NCI-H2227 treated with DMSO at 0.1 percent for 48 hours (cell line): ENCODE measurements around the gene IQCC.

Experiments used
- DNase-seq: peaks from one replicate; lab custom pipeline; 2025; lab: John Stamatoyannopoulos, UW

The IQCC gene

GRCh38 chr1:32195972-32196823 lies 9.3 kb upstream of the IQCC start:
- no peak for DNase-seq

GRCh38 chr1:32197074-32197473 lies 8.4 kb upstream of the IQCC start:
- DNase-seq: no peak

GRCh38 chr1:32197837-32198236 lies 7.6 kb upstream of the IQCC start:
- DNase-seq: no peak

DNA sequence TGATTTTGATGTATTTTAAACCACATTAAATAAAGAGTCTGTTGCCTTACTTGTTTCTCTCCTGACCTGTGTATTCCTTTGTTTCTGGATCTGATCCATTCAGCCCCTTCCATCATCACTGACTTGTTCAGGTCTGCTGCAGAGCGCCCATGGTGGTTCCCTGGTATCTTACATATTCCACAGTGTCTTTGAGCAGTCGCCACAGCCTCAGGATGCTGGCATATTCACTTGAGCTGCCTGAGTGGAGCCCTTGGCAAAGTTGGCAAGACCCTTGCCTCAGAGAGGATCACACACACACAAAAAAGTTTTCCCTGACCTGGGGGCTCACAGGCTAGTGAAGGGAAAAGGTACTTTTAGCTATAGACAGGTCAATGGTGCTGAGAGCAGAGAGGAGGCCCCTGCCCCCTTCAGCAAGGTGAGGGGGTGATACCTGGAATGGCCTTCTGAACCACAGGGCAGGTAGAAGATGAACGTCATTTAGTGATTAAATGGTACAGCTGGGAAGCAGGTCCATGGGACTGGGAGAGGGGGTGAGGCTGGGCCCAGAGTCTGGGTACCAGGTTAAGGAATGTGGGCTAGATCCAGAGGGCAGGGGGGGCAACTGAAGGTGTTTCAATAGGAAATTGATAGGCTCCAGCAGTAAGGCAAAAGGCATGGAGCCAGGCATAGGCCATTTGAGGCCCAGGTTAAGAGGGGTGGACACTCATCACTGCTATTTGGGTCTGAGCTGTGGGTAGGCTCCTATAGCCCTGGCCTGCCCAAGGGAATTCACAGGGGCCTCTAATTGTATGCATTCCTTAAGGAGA lies 7.0 kb upstream of the IQCC start:
- no peak for DNase-seq

DNA sequence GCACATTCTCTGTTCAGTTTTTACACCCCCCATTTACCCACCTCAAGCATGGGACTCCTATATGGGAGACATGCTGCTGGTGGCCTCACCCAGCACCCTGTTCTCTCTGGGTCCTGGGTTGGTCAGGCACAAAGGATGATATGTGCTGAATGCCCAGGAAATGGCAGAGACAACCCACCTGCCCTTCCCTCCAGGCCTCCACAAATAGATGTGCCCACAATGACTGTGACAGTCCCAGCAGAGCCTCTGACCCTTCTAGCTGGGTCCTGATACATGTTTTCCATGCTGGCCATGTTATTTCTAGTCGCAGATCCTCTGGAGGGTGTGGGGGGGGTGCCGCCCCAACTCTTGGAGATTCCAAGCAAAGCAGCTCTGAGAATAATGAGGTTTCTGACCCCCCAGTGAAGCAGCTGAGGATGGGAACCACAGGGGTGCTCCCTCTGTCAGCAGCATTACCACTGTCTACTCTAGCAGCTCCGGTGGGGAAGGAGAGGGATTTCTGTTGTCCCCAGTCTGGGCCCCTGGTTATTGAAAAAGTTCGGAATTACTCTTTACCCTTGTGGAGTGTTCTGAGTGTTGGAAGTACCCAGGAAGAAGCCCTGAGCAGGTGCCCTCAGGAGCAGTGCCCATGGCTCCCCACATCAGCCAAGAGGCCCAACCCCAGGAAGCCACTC lies 6.3 kb upstream of the IQCC start:
- DNase-seq: no peak

DNA sequence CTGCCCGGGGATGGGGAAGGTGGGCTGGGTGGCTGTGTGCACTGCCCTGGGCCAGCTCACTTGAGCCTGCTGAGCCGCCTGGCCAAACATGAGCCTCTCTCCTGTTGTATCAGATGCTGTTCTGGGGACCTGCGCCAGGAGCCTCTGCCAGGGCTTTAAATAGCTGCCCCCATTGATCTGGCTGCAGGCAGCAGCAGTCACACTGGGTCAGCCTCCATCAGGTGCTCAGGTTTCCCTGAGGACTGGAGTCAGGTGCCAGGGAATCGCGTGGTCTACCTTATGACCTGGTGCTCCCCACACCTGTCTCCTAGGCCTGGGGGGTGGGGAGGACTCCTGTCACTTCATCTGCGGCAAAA lies 5.8 kb upstream of the IQCC start:
- no peak for DNase-seq

DNA sequence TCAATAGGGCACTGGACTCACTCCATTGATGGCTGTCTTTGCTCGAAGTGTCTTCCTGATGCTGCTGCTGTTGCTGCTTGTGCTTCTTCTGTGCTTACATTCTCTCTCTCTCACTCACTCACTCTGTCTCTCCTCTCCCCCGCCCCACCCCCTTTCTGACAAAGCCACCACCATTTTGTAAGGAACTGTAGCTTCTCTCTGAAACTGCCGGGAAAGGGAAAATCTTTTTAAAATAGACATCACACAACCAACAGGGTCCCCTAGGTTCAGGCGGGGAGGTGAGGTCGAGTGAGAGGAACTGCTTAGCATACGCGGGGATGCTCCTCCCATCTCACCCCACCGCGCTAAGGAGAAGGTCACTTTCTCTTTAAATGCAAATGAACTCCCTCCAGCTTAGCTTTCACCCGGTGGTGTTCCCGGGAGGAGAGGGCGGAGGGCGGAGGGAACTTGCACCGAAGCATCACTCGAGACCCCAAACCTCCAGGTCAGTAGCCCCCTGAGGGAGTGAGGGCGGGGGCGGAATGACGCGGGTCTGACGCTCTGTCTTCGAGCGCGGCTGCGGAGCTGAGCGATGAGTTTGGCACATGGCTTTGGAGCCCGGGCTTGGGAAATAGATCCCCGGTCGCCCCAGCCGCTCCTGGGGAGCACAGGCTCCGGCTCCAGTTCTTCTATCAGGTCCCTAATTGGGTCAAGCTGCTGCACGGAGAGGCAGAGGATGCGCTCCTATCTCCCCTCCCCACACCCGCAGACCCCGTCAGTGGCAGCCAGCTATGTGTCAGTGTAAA lies 5.1 kb upstream of the IQCC start, which contains the start of gene CCDC28B:
Gene CCDC28B, plus strand, starts transcription at position 370 of the 785 bp plus-strand sequence. CDS start 1,341 bp downstream, outside the sequence.
- DNase-seq: peak; percentile 91

DNA sequence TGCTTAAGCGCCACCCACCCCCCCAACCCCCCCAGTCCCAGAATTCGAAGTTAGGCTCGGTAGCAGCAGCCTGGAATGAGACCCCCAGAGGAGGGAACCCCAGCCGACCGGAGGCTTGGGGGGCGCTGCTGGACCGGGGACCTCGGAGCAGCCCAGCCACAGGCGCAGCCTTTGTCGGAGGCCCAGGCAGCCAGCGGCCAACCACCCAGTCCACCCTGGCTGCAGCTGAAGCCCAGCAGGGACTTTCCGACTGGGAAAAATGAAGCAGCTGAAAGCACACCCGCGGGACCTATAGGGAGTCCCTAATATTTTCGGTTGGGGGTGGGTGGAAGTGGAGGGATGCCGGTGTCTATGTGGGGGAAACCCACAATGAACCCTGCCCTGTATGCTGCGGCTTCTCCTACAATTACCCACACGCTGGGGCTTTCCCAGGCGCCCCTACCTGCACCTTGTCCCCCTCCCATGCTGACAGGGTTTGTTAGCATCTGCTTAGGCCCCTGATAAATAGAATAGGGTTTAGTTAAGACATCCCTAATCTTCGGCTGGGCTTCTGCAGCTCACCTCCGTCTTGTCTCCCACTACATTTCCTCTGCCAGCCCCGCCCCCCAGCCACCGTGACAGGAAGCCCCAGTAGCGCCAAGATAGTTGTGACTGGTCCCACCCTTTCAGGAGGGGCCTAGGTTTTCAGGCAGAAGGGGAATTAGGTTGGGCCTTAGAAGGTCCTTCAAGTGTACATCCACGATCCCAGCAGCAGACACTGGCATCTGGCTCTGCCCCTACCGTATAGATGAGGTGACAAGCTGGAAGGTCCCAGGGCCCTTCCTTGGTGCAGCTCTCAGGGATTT lies 4.2 kb upstream of the IQCC start:
- peak; percentile 62 for DNase-seq

DNA sequence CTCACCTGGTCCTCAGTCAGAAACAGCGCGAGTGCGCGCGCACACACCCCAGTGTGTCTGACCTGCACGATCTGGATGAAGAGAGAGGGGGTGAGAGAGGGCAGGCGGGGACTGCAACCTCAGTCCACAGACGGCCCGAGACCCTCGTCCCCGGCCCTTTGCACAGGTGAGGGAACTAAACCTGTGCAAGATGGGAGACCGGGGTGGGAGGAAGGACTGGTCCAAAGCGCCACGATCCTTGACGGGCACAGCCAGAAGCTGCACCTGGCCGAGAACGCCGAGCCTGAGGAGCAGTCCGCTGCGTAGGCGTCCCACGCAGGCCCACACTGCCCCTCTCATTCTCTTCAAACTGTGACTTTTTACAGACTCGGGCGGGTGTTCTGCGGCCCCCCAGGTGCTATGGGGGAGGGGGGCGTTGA lies 519 bp upstream of the IQCC start:
- DNase-seq: no peak

- no peak for DNase-seq
Measured at GRCh38 chr1:32208469-32208868, 3.0 kb downstream of the IQCC start.

DNA sequence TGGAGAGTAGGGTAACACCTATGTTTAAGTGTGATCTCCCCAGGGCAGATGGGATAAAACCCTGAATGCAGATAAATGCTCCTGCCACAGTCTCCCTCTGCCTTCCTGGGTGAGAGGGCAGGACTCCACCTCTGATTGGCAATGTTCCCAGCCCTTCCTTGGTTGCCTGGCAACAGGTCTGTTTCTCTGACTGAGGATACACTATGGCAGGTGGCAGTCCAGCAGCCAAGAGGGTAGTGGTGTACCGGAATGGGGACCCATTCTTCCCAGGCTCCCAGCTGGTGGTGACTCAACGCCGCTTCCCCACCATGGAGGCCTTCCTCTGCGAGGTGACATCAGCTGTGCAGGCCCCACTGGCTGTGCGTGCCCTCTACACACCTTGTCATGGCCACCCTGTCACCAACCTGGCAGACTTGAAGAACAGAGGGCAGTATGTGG lies 3.4 kb downstream of the IQCC start, which contains the start of gene DCDC2B:
Gene DCDC2B, plus strand, starts transcription at position 199 of the 438 bp plus-strand sequence. Its CDS starts 5 bp downstream, at position 204.
- peak; percentile 67 for DNase-seq

GRCh38 chr1:32215629-32216480 lies 10.4 kb downstream of the IQCC start:
- DNase-seq: peak; percentile 52

GRCh38 chr1:32216566-32216965 lies 11.1 kb downstream of the IQCC start:
- DNase-seq: no peak

DNA sequence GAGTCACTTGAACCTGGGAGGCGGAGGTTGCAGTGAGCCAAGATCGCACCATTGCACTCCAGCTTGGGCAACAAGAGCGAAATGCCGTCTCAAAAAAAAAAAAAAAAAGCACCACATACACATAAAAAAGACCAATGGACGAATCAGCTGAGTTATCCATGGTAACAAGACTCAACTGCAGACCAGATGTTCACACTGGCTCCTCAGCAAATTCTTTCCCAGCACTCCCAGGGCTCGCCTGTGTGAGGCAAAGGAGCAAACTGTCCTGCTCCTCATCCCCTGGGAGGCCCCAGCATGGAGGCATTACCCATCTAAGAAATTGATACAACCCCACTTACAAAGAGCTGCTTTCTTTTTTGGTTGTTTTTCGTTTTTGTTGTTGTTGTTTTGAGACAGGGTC lies 13.6 kb downstream of the IQCC start:
- no peak for DNase-seq

DNA sequence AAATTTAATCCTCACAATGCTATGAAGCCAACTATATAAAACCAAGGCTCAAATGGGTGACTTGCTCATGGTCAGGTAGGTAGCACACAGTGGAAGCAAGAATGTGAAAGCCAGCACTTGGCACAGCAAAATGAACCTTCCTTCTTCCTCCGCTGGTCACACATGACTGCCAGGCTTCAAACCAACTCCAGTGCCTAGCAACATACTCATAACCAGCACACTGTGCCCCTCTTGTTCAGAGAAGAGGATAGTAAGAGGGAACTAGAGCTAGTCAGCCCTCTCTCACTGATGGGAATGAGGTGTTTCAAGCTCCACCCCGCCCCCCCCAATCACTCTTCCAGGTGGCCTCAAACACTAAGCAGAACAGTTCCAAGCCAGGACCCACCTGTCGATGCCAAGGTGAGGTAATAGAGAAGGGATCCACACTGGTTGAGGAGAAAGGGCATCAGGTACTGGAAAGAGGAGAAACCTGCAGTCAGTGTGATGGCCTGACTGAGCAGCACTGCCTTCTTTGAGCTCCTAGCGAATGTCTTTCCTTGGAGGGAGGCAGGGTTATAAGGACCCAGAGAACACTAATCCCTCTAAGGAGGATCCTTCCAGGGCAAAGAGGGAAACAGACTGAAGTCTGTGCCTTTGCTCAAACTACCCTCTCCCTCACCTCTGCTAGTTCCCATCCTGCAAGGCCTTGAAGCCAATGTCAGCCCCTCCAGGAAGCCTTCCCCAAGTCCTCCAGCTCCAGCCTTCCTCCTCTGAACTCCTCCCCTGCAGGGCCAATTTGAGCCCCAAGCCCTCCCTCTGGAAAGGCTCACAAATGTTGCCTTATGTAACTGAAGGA lies 15.5 kb downstream of the IQCC start:
- DNase-seq: no peak

GRCh38 chr1:32221581-32221979 lies 16.1 kb downstream of the IQCC start:
- no peak for DNase-seq

- DNase-seq: peak; percentile 85
Measured at GRCh38 chr1:32221980-32222755, 16.7 kb downstream of the IQCC start, which contains the start of the genes EIF3I and TMEM234. EIF3I (plus strand) TSS chr1:32222407; CDS start chr1:32222442, 35 bp downstream. TMEM234 (minus strand) TSS chr1:32222353; CDS start chr1:32222322, 31 bp downstream.

DNA sequence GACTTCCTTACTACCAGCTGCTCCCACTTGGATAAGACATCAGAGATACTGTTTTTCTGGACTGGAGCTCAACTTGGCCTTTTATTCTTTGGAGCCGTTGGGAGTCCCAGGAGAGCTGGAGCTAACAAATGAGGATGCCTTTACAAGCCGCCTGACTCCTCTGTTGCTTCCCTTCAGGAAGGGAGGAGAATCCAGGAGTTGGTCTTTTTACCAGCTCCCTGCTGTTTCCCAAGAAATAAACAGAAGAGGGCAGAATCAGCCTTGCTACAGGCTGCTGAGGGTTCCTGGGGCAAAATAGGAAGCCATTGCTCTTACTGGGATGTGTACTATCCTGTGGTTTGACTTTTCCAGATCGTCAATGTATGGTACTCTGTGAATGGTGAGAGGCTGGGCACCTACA lies 18.2 kb downstream of the IQCC start:
- DNase-seq: no peak
